ENCODE results near the gene TUSC2. TPM values are rescaled to one million over a fixed set of nuclear protein-coding genes. Genes with fewer than 3 reads are reported as not detected.

Gene TUSC2
- total RNA-seq, 1 experiment from 2014 or later = 33.5 TPM

DNA sequence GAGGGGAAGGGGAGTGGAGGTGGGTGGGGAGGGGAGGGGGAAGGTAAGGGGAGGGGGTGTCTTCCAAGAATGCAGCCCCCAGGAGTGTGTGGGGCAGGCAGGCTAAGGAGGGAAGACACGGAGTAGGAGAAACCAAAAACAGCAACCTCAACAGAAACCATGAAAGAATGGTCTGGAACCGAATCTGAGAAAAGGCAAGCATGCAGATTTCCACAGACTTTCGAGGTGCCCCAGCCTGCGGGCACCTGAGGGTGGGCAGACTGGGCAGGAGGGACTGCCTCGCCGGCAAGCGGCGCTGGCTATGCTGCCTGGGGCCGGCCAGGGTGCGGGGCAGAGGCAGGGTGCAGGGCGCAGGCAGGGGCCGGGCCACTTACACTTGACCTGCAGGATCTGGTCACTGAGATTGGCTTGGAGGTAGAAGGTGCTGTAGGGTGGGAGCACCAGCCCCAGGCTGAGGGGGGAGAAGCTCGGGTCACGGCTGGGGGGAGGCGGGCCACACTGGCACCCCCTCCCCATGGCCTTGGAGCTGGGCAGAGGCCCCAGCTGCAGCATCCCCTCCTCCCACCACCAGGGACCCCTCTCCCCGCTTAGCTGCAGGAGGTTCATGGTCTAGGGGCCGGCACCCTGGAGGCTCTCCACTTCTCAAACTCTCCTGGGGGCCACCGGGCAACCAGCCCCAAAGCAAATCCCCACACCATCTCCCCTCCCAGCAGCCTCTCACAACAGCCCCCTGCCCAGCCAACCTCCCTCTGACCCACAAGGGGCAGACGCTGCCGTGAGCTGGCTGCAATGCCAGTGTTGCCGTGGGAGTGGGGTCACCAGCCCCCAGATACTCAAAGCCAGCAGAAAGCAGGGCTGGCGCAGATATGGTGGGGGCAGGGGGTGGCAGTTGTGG, 46.6 kb upstream of the TUSC2 start:
- no peaks in the 10 kb centered on the region for H3K9me3 ChIP-seq (ENCODE audit: control insufficient read depth, low read depth, low read length)
- H4K8ac ChIP-seq (replicated peaks; ENCODE audit: insufficient read length, low read depth, low read length) = no peak overlapping the region
- H3K23ac ChIP-seq (ENCODE audit: insufficient read length, low read depth, low read length) = no peak overlapping the region
- H2AK5ac ChIP-seq (ENCODE audit: insufficient read length, low read length) = no peak overlapping the region
- no CpG with 5 or more reads among the region's 22 CpGs for WGBS (ENCODE audit: extremely low coverage, insufficient read length, low lambda C conversion rate)
- H3K4me1 ChIP-seq (ENCODE audit: insufficient read depth, low read length) = no peaks in the 10 kb centered on the region
- no peak overlapping the region for H2BK120ac ChIP-seq (ENCODE audit: low read depth, low read length, poor library complexity, severe bottlenecking)
- H4K5ac ChIP-seq (ENCODE audit: insufficient read length, low read depth, low read length) = no peak overlapping the region
- Mint-ChIP-seq H3K4me1 (peaks cover 22 to 55% of the 10 kb centered on the region in 2 experiments), H3K36me3 (ENCODE audit: insufficient read depth in 1 of 3, low read depth in 3 of 3) (peaks cover 0 to 4% (median 0%) of the 10 kb centered on the region in 3 experiments; a peak in 1 of 7 replicates), H3K27ac (no peak overlapping the region), H3K9me3 (no peaks in the 10 kb centered on the region), H3K4me3 (peak overlapping the region in 1 of 2 experiments; percentile 38; a peak in 1 of 5 replicates), H3K27me3 (ENCODE audit: low read depth) (peaks cover 5% of the 10 kb centered on the region)
- no peak overlapping the region for H3K27ac ChIP-seq (ENCODE audit: insufficient read length, low read depth, low read length)
- peaks cover 2% of the 10 kb centered on the region for H4K20me1 ChIP-seq (ENCODE audit: control insufficient read depth, insufficient read depth, insufficient read length)
- H3K56ac ChIP-seq (ENCODE audit: insufficient read length, low read depth, low read length) = no peak overlapping the region
- no peak overlapping the region for H3K4ac ChIP-seq (ENCODE audit: low read depth, low read length)
- no peak for DNase-seq
- no peak overlapping the region for H2BK12ac ChIP-seq (ENCODE audit: insufficient read length, low read depth, low read length)
- H3K79me2 ChIP-seq (ENCODE audit: insufficient read depth, low read length) = no peaks in the 10 kb centered on the region
- H3K23me2 ChIP-seq (ENCODE audit: insufficient read length, low read depth, low read length, poor library complexity, severe bottlenecking) = no peaks in the 10 kb centered on the region
- H3K27me3 ChIP-seq (ENCODE audit: insufficient read depth, low read length) = no peaks in the 10 kb centered on the region
- H4K91ac ChIP-seq (ENCODE audit: insufficient read length, low read depth, low read length) = no peak overlapping the region
- no peak overlapping the region for H3T11ph ChIP-seq (ENCODE audit: low read length)
- no peak overlapping the region for H3K9ac ChIP-seq (ENCODE audit: extremely low read depth, insufficient read length, low read length)
- H3K18ac ChIP-seq (ENCODE audit: insufficient read length, low read depth, low read length) = no peak overlapping the region
- no peaks in the 10 kb centered on the region for H3K79me1 ChIP-seq (ENCODE audit: insufficient read depth, low read depth, low read length, poor library complexity, severe bottlenecking)
- no peak overlapping the region for H2BK15ac ChIP-seq (ENCODE audit: low read depth, low read length)
- no peak overlapping the region for H2BK20ac ChIP-seq (ENCODE audit: low read depth, low read length, poor library complexity, severe bottlenecking)
- no peak overlapping the region for H2BK5ac ChIP-seq (ENCODE audit: insufficient read length, low read length)
- TF ChIP-seq, protein P1, sequence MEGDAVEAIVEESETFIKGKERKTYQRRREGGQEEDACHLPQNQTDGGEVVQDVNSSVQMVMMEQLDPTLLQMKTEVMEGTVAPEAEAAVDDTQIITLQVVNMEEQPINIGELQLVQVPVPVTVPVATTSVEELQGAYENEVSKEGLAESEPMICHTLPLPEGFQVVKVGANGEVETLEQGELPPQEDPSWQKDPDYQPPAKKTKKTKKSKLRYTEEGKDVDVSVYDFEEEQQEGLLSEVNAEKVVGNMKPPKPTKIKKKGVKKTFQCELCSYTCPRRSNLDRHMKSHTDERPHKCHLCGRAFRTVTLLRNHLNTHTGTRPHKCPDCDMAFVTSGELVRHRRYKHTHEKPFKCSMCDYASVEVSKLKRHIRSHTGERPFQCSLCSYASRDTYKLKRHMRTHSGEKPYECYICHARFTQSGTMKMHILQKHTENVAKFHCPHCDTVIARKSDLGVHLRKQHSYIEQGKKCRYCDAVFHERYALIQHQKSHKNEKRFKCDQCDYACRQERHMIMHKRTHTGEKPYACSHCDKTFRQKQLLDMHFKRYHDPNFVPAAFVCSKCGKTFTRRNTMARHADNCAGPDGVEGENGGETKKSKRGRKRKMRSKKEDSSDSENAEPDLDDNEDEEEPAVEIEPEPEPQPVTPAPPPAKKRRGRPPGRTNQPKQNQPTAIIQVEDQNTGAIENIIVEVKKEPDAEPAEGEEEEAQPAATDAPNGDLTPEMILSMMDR (conservative IDR thresholded peaks at IDR 0.05) = no peak; the same call in 2 of the 3 replicates
- no peak overlapping the region for H2AFZ ChIP-seq (ENCODE audit: low read length)
- H3K4me2 ChIP-seq (ENCODE audit: insufficient read depth, insufficient read length, low read length) = no peak overlapping the region
- H3K14ac ChIP-seq (ENCODE audit: insufficient read depth, low read length) = no peak overlapping the region

All from H9 (cell line).